ENCODE data around the gene RPS28.

GRCh38 chr19:8316351-8317125, 4.8 kb upstream of the RPS28 start:
- TF ChIP-seq CTCF (conservative IDR thresholded peaks at IDR 0.05; ENCODE audit: low read depth, low read length) (no peak), EZH2 (IDR thresholded peaks at IDR 0.05; ENCODE audit: low read length, unreplicated experiment) (no peak)

All from PC-3 (cell line).